GM19023 (cell line): ENCODE results near the gene ABCC11.
"Not testable (repeated sequence)": the region's sequence is repeated elsewhere in the genome, so short reads cannot be mapped to it uniquely, and the experiment has no call there.

ENCODE experiments used
- ATAC-seq: cut with Tn5 transposase; IDR thresholded peaks from one replicate; pipeline ENCODE4 v1.9.1; 2021; ENCODE audit warnings: mild to moderate bottlenecking, moderate library complexity; ENCODE audit not compliant: unreplicated experiment

ABCC11 gene

DNA sequence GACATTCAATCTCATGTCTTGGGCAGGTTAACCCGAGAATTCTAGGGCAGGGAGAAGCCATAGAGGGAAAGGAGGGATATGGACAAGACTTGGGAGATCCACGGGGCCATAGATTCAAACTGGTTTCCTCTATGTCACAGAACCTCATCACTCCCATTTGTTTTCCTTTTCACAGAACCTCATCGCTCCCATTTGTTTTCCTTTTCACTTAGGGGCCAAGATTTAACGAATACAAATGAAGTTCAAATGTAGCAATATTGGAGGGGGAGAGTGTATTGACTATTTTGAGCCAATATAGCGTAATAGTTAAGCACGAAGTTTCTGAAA is 42.6 kb downstream of the ABCC11 start:
- ATAC-seq = no peak

DNA sequence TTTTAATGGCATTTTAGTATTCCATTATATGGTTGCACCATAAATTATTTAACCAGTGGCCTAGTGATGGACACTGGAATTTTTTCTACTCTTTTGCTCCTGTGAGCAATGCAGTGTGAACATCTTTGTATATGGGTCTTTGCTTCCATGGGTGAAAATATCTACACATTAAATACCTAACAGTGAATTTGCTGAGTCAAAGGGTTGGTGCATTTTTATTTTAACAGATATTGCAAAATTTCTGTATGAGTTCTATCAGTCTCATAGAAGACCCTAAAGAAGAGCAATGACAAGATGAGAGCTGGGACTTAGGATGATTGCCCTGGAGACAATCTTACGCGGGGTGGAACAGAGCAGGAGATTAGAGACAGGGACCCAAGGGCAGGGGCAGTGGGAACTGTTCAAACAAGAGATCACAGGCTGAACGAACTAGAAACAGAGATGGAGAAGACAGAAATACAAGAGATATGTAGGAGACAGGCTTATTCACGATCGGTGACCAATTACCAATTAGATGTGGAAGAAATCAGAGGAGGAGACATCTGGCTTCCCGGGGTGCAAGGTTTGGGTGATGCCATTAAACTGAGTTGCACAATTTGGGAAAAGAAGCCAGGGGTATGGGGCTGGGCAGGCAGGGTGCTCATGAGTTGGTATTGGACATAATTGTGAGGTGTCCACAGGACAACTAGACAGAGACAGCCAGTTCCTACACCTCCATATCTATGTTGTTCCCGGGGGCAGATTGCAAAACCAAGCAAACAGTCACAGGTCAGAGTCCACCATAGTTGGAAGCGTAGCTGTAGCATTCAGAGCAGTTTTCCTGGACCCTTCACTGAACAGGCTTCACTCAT is 43.1 kb downstream of the ABCC11 start:
- no peak for ATAC-seq

DNA sequence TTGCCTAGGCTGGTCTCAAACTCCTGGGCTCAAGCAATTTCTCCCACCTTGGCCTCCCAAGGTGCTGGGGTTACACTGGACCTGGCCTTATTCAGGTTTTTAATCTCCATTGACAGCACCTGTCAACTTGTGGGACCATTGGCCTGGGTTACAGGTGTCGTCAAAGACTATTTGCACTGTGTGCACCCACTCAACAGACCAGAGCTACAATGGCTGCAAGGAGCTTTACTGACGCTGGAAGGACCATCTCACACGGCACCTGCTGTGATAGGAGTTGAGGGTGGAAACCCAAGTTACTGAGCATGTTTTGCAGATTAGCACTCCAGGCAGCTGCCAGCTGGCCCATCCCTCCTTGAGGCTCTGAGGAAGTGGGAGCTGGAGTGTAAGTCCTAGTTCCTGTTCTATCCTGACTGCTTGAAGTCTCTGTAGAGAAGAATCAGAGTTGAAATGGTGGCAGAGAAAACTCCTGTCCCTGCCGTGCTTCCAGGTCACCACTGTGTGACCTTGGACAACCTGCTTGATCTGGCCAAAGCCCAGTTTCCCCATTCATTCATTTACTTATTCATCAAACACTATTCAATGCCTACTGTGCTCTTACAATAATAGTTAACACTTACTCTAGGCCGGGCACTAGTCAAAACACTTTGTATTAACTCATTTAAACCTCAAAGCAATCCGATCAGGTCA is 45.7 kb downstream of the ABCC11 start:
- no peak for ATAC-seq

DNA sequence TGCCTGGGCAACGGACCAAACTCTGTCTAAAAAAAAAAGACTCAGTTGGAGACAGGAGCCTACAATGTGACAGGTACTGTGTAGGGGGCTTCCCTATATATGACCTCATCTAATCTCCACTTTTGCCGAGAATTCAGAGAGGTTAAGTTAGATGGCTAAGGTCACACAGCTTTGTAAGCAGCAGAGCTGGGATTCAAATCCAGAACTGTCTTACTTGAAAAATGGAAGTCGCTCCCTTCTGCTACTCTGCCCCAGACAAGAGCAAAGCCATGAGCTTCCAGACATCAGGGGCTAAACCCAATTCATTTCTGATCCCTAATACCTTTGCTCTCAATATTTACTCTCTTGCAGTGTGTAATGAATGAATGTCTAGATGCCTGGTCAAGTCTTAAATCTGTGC is 50.0 kb downstream of the ABCC11 start:
- ATAC-seq = no peak

DNA sequence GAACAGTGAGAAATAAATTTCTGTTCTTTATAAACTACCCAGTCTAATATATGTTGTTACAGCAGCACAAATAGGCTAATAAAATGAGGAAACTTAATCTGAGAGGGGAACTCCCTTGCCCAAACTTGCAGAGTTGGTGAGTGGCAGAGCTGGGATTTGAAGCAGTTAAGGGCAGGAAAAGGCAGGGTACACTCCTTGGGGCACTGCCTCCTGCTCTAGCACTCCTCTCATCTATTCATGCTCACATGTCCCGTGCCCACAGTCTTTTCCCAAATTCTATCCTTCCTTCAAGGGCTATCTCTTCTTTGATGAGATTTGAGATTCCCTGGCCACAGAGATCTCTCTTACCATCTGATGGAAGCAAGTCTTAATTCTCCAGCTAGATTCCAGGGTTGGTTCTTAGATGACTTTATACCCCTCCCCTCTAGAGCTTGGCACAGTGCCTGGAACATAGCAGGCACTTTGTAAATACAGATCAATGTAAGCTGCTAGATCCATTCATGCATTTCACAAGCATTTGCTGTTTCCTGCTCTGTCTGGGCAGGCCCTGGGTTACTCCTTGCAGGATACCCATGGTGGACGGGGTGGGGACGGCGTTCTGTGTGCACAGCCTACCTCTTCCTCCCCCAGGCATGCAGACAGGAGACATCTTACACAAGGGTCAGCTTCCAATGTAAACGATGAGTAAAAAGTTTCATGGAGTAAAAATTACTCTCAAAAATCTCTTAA is 52.3 kb downstream of the ABCC11 start:
- no peak for ATAC-seq

DNA sequence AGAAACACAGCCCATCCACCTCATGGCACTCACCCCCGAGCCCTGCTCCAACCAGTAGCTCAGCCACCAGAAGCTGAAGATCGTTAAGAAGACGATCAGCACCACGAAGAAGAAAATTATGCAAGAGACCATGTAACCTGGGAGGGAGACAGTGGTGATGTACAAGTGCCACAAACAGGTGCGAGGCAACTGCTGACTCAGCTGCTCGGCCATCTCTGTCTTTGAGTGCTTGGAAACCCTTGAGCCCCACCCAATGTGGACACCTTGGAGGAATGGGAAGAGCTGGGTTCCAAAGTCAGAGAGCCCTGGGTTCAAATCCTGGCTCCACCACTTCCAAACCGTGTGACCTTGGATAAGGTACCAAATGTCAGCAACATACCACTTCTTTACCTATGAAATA is 53.5 kb downstream of the ABCC11 start:
- ATAC-seq = no peak

DNA sequence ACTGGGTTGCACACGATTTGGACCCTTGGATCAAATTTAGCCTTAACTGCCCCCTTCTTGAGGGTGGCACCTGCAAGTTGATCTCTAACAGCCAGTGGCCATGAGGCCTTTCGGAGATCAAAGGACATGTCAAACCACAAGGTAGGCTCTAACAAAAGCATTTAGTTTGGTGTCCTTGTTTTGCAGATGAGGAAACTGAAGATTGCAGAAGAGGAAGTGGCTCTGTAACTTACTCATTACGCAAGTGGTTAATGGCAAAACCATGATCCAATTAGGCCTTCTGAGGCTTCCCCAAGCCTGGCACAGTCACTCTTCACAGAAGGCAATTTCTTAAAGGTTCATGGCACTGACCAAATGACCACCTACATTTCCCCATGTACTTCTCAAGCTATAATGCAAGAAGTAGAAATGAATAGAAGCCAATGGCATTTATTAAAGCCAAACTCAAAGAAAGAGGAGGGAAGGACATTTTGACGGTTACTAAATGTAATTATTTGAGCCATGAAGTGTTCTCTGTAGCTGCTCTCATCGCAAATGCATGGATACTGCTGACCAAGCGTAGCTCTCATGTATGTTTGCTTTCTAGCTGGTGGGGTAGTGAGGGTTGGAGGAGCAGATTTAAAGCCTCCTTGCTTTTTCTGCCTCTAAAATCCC is 58.8 kb downstream of the ABCC11 start:
- peak; percentile 79 for ATAC-seq

DNA sequence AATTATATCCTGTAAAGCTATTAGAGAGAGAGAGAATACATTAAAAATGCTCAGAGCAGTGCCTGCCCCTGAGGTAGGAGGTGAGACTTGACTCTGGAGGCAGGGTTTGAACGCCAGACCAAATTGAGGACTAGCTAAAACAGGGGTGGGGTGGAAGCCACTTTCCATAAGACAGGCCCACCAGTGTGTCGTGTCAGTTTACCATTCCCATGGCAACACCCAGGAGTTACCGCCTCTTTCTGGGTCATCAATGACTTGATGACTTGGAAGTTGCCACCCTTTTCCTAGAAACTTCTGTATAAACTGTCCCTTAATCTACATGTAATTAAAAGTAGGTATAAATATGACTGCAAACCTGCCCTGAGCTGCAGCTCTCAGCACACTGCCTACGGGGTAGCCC is 59.6 kb downstream of the ABCC11 start:
- ATAC-seq = no peak

DNA sequence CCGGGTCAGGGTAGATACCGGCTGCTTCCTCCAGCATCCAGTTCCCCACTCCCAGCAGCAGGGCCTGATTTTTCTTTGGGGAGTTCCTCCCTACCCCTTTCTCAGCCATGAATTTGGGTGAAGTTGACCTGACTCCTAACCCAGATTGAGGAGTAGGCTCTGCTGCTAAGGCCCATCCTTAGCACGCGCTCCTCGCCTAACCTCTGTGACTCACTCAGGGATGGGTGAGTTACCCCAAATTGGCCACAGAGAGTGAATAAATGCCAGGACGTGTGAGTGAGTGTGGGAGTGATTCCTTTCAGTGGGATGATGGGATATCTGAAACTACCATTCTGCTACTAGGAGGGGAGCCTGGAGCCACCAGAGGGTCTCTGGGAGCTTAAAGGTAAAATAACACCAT is 62.7 kb downstream of the ABCC11 start:
- ATAC-seq = no peak

DNA sequence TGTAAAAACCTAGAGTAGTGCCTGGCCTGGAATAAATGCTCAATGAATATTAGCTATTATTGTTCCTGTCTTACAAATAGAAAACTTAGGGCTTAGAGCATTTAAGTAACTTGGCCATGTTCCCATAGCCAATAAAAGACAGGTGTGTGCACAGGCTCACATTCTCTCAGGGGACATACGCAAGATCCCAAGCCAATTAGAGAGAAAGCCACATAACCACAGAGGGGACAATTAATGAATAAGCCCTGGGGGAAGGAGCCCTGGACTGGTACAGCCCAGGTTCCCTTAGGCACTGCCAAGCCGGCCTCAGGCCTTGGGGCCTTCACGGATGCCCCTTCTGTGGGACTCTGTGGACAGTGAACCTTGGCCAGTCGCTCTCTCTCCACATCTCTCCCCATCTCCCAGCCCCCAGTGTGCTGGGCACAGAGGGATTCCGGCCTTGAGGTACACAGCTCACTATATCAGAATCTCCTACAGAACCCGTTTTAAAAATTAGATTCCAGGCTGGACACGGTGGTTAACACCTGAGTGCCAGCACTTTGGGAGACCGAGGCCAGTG is 64.3 kb downstream of the ABCC11 start:
- ATAC-seq = no peak

DNA sequence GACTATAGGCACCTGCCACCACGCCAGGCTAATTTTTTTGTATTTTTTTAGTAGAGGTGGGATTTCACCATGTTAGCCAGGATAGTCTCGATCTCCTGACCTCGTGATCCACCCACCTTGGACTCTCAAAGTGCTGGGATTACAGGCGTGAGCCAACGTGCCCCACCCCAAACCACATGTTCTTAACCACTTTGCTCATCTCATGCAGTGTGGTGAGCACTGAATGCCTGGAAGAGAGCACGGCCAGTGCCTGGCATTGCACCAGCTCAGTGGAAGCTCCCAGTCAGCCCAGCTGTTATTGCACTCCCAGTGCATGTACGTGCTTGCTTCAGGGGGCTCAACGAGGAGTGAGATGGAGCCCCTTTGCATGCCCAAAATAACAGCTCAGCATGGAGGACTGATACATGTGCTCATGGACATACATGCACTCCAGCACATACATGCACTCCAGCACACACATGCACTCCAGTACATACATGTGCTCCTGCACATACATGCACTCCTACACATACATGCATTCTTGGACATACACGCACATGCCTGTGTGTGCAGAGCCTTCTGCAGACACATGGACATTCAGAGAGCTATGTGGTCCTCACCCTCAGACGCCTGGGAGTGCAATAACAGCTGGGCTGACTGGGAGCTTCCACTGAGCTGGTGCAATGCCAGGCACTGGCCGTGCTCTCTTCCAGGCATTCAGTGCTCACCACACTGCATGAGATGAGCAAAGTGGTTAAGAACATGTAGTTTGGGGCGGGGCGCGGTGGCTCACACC is 65.4 kb downstream of the ABCC11 start:
- ATAC-seq = not testable (repeated sequence)

DNA sequence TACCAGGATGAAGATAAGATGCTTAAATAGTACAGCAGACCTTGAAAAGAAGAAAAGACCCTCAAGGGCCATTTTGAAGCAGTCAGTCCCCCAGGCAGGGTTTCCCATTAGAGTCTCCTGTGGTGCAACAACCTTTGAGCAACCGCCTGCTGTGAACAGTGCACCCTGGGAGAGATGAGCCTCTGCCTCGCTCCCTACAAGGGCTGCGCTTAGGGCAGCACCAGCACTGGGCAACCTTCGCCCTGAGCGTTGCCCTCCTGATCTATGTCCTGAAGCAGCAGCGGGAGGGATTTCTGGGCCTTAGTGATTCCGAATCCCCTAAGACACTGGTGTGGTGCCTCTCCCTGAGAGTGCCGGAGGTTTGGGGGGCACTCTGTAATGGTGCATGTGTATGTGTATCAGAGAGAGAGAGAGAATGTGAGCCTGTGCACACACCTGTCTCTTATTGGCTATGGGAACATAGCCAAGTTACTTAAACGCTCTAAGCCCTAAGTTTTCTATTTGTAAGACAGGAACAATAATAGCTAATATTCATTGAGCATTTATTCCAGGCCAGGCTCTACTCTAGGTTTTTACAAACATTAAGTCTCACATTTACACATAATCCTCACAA is 66.4 kb downstream of the ABCC11 start:
- no peak for ATAC-seq

DNA sequence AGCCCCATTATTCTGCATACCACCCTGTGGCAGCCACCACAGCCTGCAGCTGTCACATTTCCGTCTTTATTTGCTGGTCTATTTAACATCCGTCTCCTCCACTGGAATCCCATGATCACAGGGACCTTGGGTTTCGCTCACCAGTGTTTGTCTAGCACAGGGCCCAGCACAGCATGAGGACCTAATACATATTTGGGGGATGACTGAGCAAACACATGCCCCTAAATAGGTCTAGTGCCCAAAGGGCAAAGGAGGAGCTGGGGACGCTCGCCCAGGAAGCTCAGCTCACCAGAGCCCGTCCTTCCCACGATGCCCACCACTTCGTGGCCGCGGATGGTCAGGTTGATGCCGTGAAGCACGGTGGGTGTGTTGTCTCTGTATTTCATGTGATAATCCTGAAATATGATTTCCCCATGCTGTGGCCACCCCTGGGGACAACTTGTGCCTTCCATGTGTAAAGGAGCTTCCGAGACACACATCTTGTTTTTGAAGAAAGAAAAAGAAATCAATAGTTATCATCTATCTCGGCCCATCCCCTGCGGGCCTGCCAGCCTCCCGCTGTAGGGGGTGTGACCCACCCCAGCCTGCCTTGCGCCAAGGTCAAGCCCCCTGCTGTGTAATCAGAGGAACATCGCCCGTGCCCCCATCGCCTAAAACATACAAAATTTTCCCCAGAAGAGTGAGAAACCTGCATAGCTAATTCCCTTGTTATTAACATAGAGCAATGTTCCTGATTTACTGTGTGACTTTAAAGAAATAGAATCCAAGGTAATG is 70.5 kb downstream of the ABCC11 start:
- no peak for ATAC-seq

DNA sequence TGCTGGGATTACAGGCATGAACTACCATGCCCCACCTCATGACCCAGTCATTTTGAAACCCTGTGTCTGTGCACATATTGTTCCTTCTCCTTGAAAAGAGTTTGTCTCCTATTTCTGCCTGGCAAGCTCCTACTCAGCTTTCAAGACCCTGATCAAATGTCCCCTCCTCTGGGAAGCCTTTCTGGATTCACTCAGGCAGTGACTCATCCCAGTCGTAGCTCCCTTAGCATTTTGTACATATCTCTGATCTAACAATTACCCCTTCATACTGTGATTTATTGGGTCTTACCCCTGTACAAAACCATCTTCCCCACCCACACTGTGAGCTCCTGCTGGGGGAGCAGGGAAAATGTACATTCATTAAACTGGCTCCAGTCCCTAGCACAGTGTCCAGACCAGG is 73.5 kb downstream of the ABCC11 start:
- no peak for ATAC-seq

DNA sequence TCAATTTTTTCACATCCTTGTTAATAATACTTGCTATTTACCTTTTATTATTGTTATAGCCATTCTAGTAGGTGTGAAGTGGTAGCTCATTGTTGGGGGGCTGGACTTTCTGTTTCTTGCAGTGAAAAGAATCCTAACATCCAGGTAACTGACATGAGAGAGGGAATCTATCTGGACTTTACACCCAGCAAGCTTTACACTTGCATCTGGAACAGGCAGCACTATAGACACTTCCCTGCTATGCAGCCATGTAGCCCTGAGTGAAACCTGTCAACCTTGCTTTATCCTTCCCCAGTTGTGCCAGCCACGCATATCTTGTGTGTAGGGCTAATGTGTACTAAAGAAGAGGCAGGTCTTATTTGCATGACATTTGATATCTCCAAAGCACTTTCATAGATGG is 74.7 kb downstream of the ABCC11 start:
- no peak for ATAC-seq

DNA sequence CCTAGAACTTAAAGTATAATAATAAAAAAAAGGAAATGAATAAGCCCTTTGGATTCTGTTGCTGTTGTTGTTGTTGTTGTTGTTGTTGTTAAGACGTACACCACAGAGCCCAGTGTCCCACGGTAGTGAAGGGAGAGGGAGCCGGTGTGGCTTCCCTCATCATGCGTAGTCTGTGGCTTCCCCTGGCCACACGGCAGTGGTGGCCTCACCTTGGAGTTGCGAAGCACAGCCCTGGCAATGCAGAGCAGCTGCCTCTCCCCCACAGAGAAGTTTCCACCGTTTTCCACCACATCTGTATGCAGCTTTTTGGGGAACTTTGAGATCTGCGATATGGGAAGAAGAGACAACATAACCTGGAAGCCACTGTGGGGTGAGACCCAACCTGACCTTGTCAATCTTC is 77.4 kb downstream of the ABCC11 start:
- no peak for ATAC-seq

DNA sequence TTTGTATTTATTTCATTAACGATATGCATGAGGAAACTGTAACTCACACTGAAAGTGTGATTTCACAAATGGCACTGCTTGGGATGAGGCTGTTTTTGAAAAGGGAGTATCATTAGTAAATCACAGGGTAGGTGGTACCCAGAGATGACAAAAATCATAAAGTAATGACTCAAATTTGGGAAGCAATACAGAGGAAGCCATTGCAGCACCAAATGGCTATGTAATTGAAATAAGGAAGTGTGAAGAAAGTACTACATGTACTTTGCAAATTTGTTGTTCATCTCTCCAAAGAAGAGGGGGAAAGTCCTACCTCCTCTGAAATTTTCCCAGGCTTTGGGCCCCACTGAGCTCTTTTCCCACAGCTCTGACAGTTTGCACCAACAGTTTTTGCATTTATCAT is 79.3 kb downstream of the ABCC11 start:
- no peak for ATAC-seq

DNA sequence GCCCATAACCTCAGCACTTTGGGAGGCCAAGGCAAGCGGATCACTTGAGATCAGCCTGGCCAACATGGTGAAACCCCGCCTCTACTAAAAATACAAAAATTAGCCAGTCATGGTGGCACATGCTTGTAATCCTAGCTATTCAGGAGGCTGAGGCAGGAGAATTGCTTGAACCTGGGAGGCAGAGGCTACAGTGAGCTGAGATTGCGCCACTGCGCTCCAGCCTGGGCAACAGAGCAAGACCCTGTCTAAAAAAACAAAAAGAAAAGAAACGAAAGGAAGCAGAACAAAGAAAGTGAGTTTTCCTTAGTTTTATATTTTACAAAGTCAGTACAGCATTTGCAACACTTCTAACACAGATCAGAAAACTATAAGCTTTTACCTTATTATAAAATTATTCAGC is 80.7 kb downstream of the ABCC11 start:
- not testable (repeated sequence) for ATAC-seq

DNA sequence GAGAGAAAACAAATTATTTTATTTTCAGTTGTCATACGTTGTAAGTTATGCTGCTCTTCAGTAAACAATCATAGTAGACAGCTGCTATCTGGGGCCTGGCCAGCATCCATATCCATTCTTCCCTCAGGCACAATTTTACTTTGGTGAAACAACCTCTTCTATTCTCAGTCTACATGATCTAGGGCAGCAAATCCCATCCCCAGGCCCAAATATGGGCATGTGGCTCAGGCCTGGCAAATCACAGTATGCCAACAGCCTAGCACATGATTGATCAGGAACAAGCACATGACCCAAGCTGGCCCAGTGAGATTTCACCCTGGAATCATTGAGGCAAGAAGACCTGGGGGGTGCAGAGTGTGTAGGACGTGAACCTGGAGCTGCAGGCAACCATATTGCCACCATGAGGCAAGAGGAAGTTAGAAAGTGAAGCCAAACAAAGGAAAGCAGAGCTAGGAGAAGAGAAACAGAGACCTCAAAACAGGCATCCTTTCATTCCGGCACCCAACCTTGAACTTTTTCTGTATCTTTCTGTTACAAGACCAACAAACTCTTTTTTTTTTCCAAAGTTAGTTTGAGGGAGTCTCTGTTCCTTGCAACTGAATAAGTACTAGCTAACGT is 81.3 kb downstream of the ABCC11 start:
- ATAC-seq = no peak
